Effector memory CD8-positive, alpha-beta T cell (primary cell): ENCODE data around the gene PKIB.

ENCODE experiments used
- ATAC-seq: fragments of 150-1000 bp; cut with Tn5 transposase; replicated peaks from 2 replicates; pipeline ENCODE4 v1.10.0; 2021; ENCODE audit warnings: mild to moderate bottlenecking, moderate library complexity
- DNase-seq, 3 experiments: peaks; one replicate each; pipeline ENCODE4 v3.0.0; 2021
- H3K27ac Mint-ChIP-seq, 2 donors: one replicate each; pipeline ENCODE4 v1.8.0; 2022; ENCODE audit warnings: mild to moderate bottlenecking in 2 of 2, mixed read lengths in 2 of 2, moderate library complexity in 2 of 2
- H3K27me3 Mint-ChIP-seq, 2 donors: one replicate each; pipeline ENCODE4 v1.8.0; 2022; ENCODE audit warnings: mixed read lengths in 2 of 2
- H3K36me3 Mint-ChIP-seq: one replicate; pipeline ENCODE4 v1.8.0; 2022; ENCODE audit warnings: mild to moderate bottlenecking, moderate library complexity, mixed read lengths; ENCODE audit not compliant: insufficient read depth
- H3K4me1 Mint-ChIP-seq, 2 donors: one replicate each; pipeline ENCODE4 v1.8.0; 2022; ENCODE audit warnings: low read depth in 2 of 2, mixed read lengths in 2 of 2
- H3K4me3 Mint-ChIP-seq, 2 donors: one replicate each; pipeline ENCODE4 v1.8.0; 2022; ENCODE audit warnings: mild to moderate bottlenecking in 2 of 2, mixed read lengths in 2 of 2, moderate library complexity in 2 of 2
- H3K9me3 Mint-ChIP-seq, 2 donors: one replicate each; pipeline ENCODE4 v1.8.0; 2022; ENCODE audit warnings: mixed read lengths in 2 of 2

PKIB gene

GRCh38 chr6:122683989-122684651 is 73.9 kb downstream of the PKIB start:
- no peak overlapping the region for H3K27ac Mint-ChIP-seq
- H3K4me3 Mint-ChIP-seq: no peak overlapping the region
- no peaks in the 10 kb centered on the region for H3K36me3 Mint-ChIP-seq
- H3K9me3 Mint-ChIP-seq: peaks cover 8 to 10% of the 10 kb centered on the region in 2 donors
- no peaks in the 10 kb centered on the region for H3K4me1 Mint-ChIP-seq
- no peaks in the 10 kb centered on the region for H3K27me3 Mint-ChIP-seq
- DNase-seq (no peak), ATAC-seq (no peak)

- Mint-ChIP-seq H3K27me3 (no peaks in the 10 kb centered on the region), H3K9me3 (peaks cover 0 to 5% of the 10 kb centered on the region in 2 donors)
- no peak for ATAC-seq
Measured at GRCh38 chr6:122692175-122692598, 82.0 kb downstream of the PKIB start.

GRCh38 chr6:122692807-122693580 is 82.8 kb downstream of the PKIB start:
- H3K27me3 Mint-ChIP-seq: no peaks in the 10 kb centered on the region
- DNase-seq: no peak
- H3K4me1 Mint-ChIP-seq: no peaks in the 10 kb centered on the region
- no peak overlapping the region for H3K4me3 Mint-ChIP-seq
- ATAC-seq: no peak
- peaks cover 0 to 5% of the 10 kb centered on the region in 2 donors for H3K9me3 Mint-ChIP-seq
- H3K36me3 Mint-ChIP-seq: no peaks in the 10 kb centered on the region
- H3K27ac Mint-ChIP-seq: no peak overlapping the region

More at GRCh38 chr6:122692175-122692598, 82.0 kb downstream of the PKIB start:
- Mint-ChIP-seq H3K27ac (no peak overlapping the region), H3K4me1 (no peaks in the 10 kb centered on the region), H3K36me3 (no peaks in the 10 kb centered on the region), H3K4me3 (no peak overlapping the region)
- no peak for DNase-seq

- DNase-seq (no peak), ATAC-seq (no peak)
- Mint-ChIP-seq H3K4me1 (no peaks in the 10 kb centered on the region), H3K9me3 (peaks cover 0 to 3% of the 10 kb centered on the region in 2 donors), H3K36me3 (no peaks in the 10 kb centered on the region), H3K27ac (no peak overlapping the region), H3K4me3 (no peak overlapping the region), H3K27me3 (no peaks in the 10 kb centered on the region)
Measured at GRCh38 chr6:122694075-122694474, 83.9 kb downstream of the PKIB start.

- H3K36me3 Mint-ChIP-seq: no peaks in the 10 kb centered on the region
- no peaks in the 10 kb centered on the region for H3K4me1 Mint-ChIP-seq
- H3K9me3 Mint-ChIP-seq: no peaks in the 10 kb centered on the region
- ATAC-seq: no peak
- H3K27ac Mint-ChIP-seq: no peak overlapping the region
- no peak overlapping the region for H3K4me3 Mint-ChIP-seq
- no peak for DNase-seq
- no peaks in the 10 kb centered on the region for H3K27me3 Mint-ChIP-seq
Measured at GRCh38 chr6:122694602-122695001, 84.4 kb downstream of the PKIB start.

- H3K27me3 Mint-ChIP-seq: no peaks in the 10 kb centered on the region
- ATAC-seq: no peak
- H3K9me3 Mint-ChIP-seq: no peaks in the 10 kb centered on the region
- no peak overlapping the region for H3K4me3 Mint-ChIP-seq
- H3K4me1 Mint-ChIP-seq: no peaks in the 10 kb centered on the region
- no peaks in the 10 kb centered on the region for H3K36me3 Mint-ChIP-seq
- no peak overlapping the region for H3K27ac Mint-ChIP-seq
- DNase-seq: no peak
Measured at GRCh38 chr6:122695188-122695587, 85.0 kb downstream of the PKIB start.

GRCh38 chr6:122696079-122696478 is 85.9 kb downstream of the PKIB start:
- Mint-ChIP-seq H3K27ac (no peak overlapping the region), H3K36me3 (no peaks in the 10 kb centered on the region), H3K27me3 (no peaks in the 10 kb centered on the region), H3K4me1 (no peaks in the 10 kb centered on the region), H3K9me3 (peaks cover 0 to 2% of the 10 kb centered on the region in 2 donors), H3K4me3 (no peak overlapping the region)
- DNase-seq: no peak
- no peak for ATAC-seq

- Mint-ChIP-seq H3K27ac (no peak overlapping the region), H3K36me3 (no peaks in the 10 kb centered on the region), H3K4me3 (no peak overlapping the region), H3K4me1 (no peaks in the 10 kb centered on the region), H3K9me3 (peaks cover 0 to 3% of the 10 kb centered on the region in 2 donors), H3K27me3 (no peaks in the 10 kb centered on the region)
- ATAC-seq (no peak), DNase-seq (no peak)
Measured at GRCh38 chr6:122696853-122697252, 86.6 kb downstream of the PKIB start.

- ATAC-seq (no peak), DNase-seq (no peak)
- H3K9me3 Mint-ChIP-seq: peaks cover 0 to 3% of the 10 kb centered on the region in 2 donors
- H3K36me3 Mint-ChIP-seq: no peaks in the 10 kb centered on the region
- no peak overlapping the region for H3K27ac Mint-ChIP-seq
- H3K27me3 Mint-ChIP-seq: no peaks in the 10 kb centered on the region
- no peak overlapping the region for H3K4me3 Mint-ChIP-seq
- H3K4me1 Mint-ChIP-seq: no peaks in the 10 kb centered on the region
Measured at GRCh38 chr6:122697458-122697857, 87.3 kb downstream of the PKIB start.

- Mint-ChIP-seq H3K27ac (no peak overlapping the region), H3K36me3 (no peaks in the 10 kb centered on the region), H3K9me3 (peaks cover 0 to 3% of the 10 kb centered on the region in 2 donors), H3K4me1 (no peaks in the 10 kb centered on the region), H3K27me3 (peaks cover 0 to 8% of the 10 kb centered on the region in 2 donors), H3K4me3 (no peak overlapping the region)
- DNase-seq: no peak
- no peak for ATAC-seq
Measured at GRCh38 chr6:122701666-122702065, 91.5 kb downstream of the PKIB start.

GRCh38 chr6:122702841-122703240 is 92.6 kb downstream of the PKIB start:
- no peaks in the 10 kb centered on the region for H3K4me1 Mint-ChIP-seq
- ATAC-seq (no peak), DNase-seq (no peak)
- H3K27me3 Mint-ChIP-seq: peaks cover 0 to 8% of the 10 kb centered on the region in 2 donors
- peaks cover 0 to 3% of the 10 kb centered on the region in 2 donors for H3K9me3 Mint-ChIP-seq
- no peak overlapping the region for H3K4me3 Mint-ChIP-seq
- no peak overlapping the region for H3K27ac Mint-ChIP-seq
- H3K36me3 Mint-ChIP-seq: no peaks in the 10 kb centered on the region

GRCh38 chr6:122704066-122704465 is 93.9 kb downstream of the PKIB start:
- Mint-ChIP-seq H3K9me3 (peaks cover 0 to 3% of the 10 kb centered on the region in 2 donors), H3K4me1 (no peaks in the 10 kb centered on the region), H3K36me3 (no peaks in the 10 kb centered on the region), H3K27ac (no peak overlapping the region), H3K27me3 (peaks cover 0 to 8% of the 10 kb centered on the region in 2 donors), H3K4me3 (no peak overlapping the region)
- no peak for DNase-seq
- ATAC-seq: no peak

GRCh38 chr6:122709922-122710512 is 99.8 kb downstream of the PKIB start:
- no peaks in the 10 kb centered on the region for H3K36me3 Mint-ChIP-seq
- peaks cover 0 to 8% of the 10 kb centered on the region in 2 donors for H3K27me3 Mint-ChIP-seq
- H3K9me3 Mint-ChIP-seq: no peaks in the 10 kb centered on the region
- H3K27ac Mint-ChIP-seq: no peak overlapping the region
- ATAC-seq (peak; percentile 27), DNase-seq (no peak)
- H3K4me1 Mint-ChIP-seq: no peaks in the 10 kb centered on the region
- H3K4me3 Mint-ChIP-seq: no peak overlapping the region
